IPS-18c (cell line): Measurements from ENCODE around the gene LZTR1.
"Not testable (repeated sequence)": the region's sequence is repeated elsewhere in the genome, so short reads cannot be mapped to it uniquely, and the experiment has no call there.

ENCODE experiments used
- H3K4me3 ChIP-seq: 2 replicates; pipeline ENCODE4 v1.7.0; 2013; ENCODE audit warnings: low read depth, mild to moderate bottlenecking, low read length, moderate library complexity; ENCODE audit not compliant: insufficient read depth
- H3K9me3 ChIP-seq: one replicate; pipeline ENCODE4 v1.6.1; 2013; ENCODE audit warnings: mild to moderate bottlenecking, low read length, moderate library complexity; ENCODE audit not compliant: control insufficient read depth, insufficient read depth

LZTR1 gene

GRCh38 chr22:20998411-20999336, 16.6 kb downstream of the LZTR1 start:
- no peaks in the 10 kb centered on the region for H3K9me3 ChIP-seq
- no peak overlapping the region for H3K4me3 ChIP-seq

GRCh38 chr22:20999350-21000206, 17.5 kb downstream of the LZTR1 start:
- no peaks in the 10 kb centered on the region for H3K9me3 ChIP-seq
- H3K4me3 ChIP-seq = no peak overlapping the region

- Histone ChIP-seq H3K9me3 (no peaks in the 10 kb centered on the region), H3K4me3 (peak overlapping the region; percentile 98)
These were observed 18.3 kb downstream of the LZTR1 start for GRCh38 chr22:21000207-21000986.

- Histone ChIP-seq H3K4me3 (peak overlapping the region; percentile 98), H3K9me3 (no peaks in the 10 kb centered on the region)
These were observed 19.0 kb downstream of the LZTR1 start for GRCh38 chr22:21000987-21001600.

- peak within 1 kb of the TSS; percentile 98 for H3K4me3 ChIP-seq
- no peaks in the 10 kb centered on the region for H3K9me3 ChIP-seq
These were observed 19.7 kb downstream of the LZTR1 start, which contains the start of gene THAP7 for GRCh38 chr22:21001601-21002325. Gene THAP7 (minus strand): TSS chr22:21002118. CDS start chr22:21001911, 207 bp downstream.

- H3K4me3 ChIP-seq = no peak overlapping the region
These were observed 21.7 kb downstream of the LZTR1 start for GRCh38 chr22:21003782-21004181.

GRCh38 chr22:21009208-21009607, 27.1 kb downstream of the LZTR1 start:
- H3K9me3 ChIP-seq, H3K4me3 ChIP-seq: not testable (repeated sequence)

More at GRCh38 chr22:21003782-21004181, 21.7 kb downstream of the LZTR1 start:
- H3K9me3 ChIP-seq = no peaks in the 10 kb centered on the region

- H3K9me3 ChIP-seq = no peaks in the 10 kb centered on the region
- no peak overlapping the region for H3K4me3 ChIP-seq
These were observed 27.7 kb downstream of the LZTR1 start for GRCh38 chr22:21009638-21010425.

- Histone ChIP-seq H3K9me3 (no peaks in the 10 kb centered on the region), H3K4me3 (no peak overlapping the region)
These were observed 28.5 kb downstream of the LZTR1 start for GRCh38 chr22:21010426-21011113.

- no peak overlapping the region for H3K4me3 ChIP-seq
- H3K9me3 ChIP-seq = no peaks in the 10 kb centered on the region
These were observed 30.6 kb downstream of the LZTR1 start for GRCh38 chr22:21012446-21013407.

GRCh38 chr22:21013657-21014201, 31.6 kb downstream of the LZTR1 start:
- peak overlapping the region; percentile 73 for H3K4me3 ChIP-seq
- H3K9me3 ChIP-seq = no peaks in the 10 kb centered on the region

GRCh38 chr22:21014202-21014725, 32.2 kb downstream of the LZTR1 start:
- peak overlapping the region; percentile 73 for H3K4me3 ChIP-seq
- no peaks in the 10 kb centered on the region for H3K9me3 ChIP-seq

- no peaks in the 10 kb centered on the region for H3K9me3 ChIP-seq
- peak within 1 kb of the TSS; percentile 73 for H3K4me3 ChIP-seq
These were observed 32.8 kb downstream of the LZTR1 start, which contains the start of gene P2RX6 for GRCh38 chr22:21014726-21015465. Gene P2RX6 (plus strand): TSS chr22:21015165. CDS start chr22:21015175, 10 bp downstream.
